H1 (cell line): Measurements from ENCODE around the gene PKM. TPM values are rescaled to one million over a fixed set of nuclear protein-coding genes. Genes with fewer than 3 reads are reported as not detected.

Experiments used
- CTCF ChIA-PET: fragments of 300-600 bp; sonication (Branson Sonifier 250); formaldehyde crosslinking; loops from one replicate; lab custom pipeline; 2021; ENCODE audit not compliant: partially characterized antibody; lab: Charles Lee
- POLR2A ChIA-PET: fragments of 300-600 bp; sonication (Branson Sonifier 250); formaldehyde crosslinking; loops from one replicate; lab custom pipeline; 2021; ENCODE audit warnings: inconsistent platforms; ENCODE audit not compliant: partially characterized antibody; lab: Charles Lee
- DNase-seq, 2 experiments: peaks; one replicate each; pipeline versions ENCODE4 v3.0.0 to v3.0.0-alpha.2; 2010 to 2022; ENCODE audit warnings: low spot score in 2 of 2, low read depth in 1 of 2, mixed read lengths in 1 of 2
- FAIRE-seq: peaks from 2 replicates; lab custom pipeline; 2011; peaks lifted over from hg19 to GRCh38; lab: Jason Lieb, UNC
- H2AFZ ChIP-seq: 2 replicates; pipeline ENCODE4 v1.8.1; 2012; ENCODE audit warnings: low read length, inconsistent platforms
- H2AK5ac ChIP-seq: 2 replicates; pipeline ENCODE4 v1.6.1; 2013; ENCODE audit warnings: low read depth, low read length
- H2BK120ac ChIP-seq: replicated peaks from 2 replicates; pipeline ENCODE3; 2013; ENCODE audit warnings: low read depth, low read length, inconsistent platforms
- H2BK12ac ChIP-seq: 2 replicates; pipeline ENCODE4 v1.6.1; 2013; ENCODE audit warnings: low read depth, low read length
- H2BK15ac ChIP-seq: 2 replicates; pipeline ENCODE4 v1.6.1; 2013; ENCODE audit warnings: low read length
- H2BK20ac ChIP-seq: 2 replicates; pipeline ENCODE4 v1.6.1; 2013; ENCODE audit warnings: low read length
- H2BK5ac ChIP-seq: 2 replicates; pipeline ENCODE4 v1.6.1; 2013; ENCODE audit warnings: low read depth, low read length
- H3K14ac ChIP-seq: 2 replicates; pipeline ENCODE4 v1.6.1; 2013; ENCODE audit warnings: inconsistent platforms; ENCODE audit not compliant: insufficient read length
- H3K18ac ChIP-seq: 2 replicates; pipeline ENCODE4 v1.6.1; 2013; ENCODE audit warnings: low read length; ENCODE audit errors: extremely low read depth
- H3K23ac ChIP-seq: 2 replicates; pipeline ENCODE4 v1.6.1; 2013; ENCODE audit warnings: inconsistent platforms; ENCODE audit not compliant: insufficient read length
- H3K23me2 ChIP-seq: 2 replicates; pipeline ENCODE4 v1.6.1; 2013; ENCODE audit warnings: low read depth, low read length
- H3K27ac ChIP-seq: 2 replicates; pipeline ENCODE4 v1.6.1; 2011; ENCODE audit warnings: low read depth, low read length, inconsistent platforms
- H3K27me3 ChIP-seq, 4 experiments: replicated peaks in 1 of 4; 1 replicate in 1 of 4; 2 replicates in 3 of 4; pipeline versions ENCODE4 v1.6.1 to v1.8.1; 2011 to 2013; ENCODE audit warnings: low read length in 3 of 4, mild to moderate bottlenecking in 3 of 4, inconsistent platforms in 2 of 4, mixed read lengths in 2 of 4, moderate library complexity in 1 of 4; ENCODE audit not compliant: control insufficient read depth in 3 of 4, insufficient read depth in 3 of 4; ENCODE audit errors: extremely low read depth in 1 of 4
- H3K36me3 ChIP-seq, 4 experiments: 2 replicates each; pipeline versions ENCODE4 v1.6.1 to v1.8.1; 2011 to 2013; ENCODE audit warnings: mild to moderate bottlenecking in 4 of 4, low read length in 3 of 4, moderate library complexity in 2 of 4, control low read depth in 1 of 4, inconsistent platforms in 1 of 4; ENCODE audit not compliant: insufficient read depth in 4 of 4, control insufficient read depth in 2 of 4
- H3K4ac ChIP-seq: replicated peaks from 2 replicates; pipeline ENCODE3; 2013; ENCODE audit warnings: low read length, low read depth, mixed read lengths, inconsistent platforms; ENCODE audit not compliant: insufficient read length
- H3K4me1 ChIP-seq, 4 experiments: replicated peaks in 1 of 4; 1 replicate in 1 of 4; 2 replicates in 3 of 4; pipeline versions ENCODE4 v1.6.1 to v1.8.1; 2011 to 2013; ENCODE audit warnings: low read length in 3 of 4, inconsistent platforms in 2 of 4, mixed read lengths in 1 of 4; ENCODE audit not compliant: insufficient read depth in 4 of 4, control insufficient read depth in 3 of 4
- H3K4me2 ChIP-seq, 2 experiments: 2 replicates each; pipeline versions ENCODE4 v1.6.1 to v1.8.1; 2011 to 2013; ENCODE audit warnings: low read depth in 2 of 2, low read length in 2 of 2, control low read depth in 1 of 2, inconsistent platforms in 1 of 2, mild to moderate bottlenecking in 1 of 2; ENCODE audit not compliant: insufficient read depth in 1 of 2
- H3K4me3 ChIP-seq, 4 experiments: fragments of 200-600, 300-600 bp in 1 of 4; sonication (generic), shearing (Covaris generic), sonication (Bioruptor Twin) in 1 of 4; 2 replicates each; pipeline versions ENCODE4 v1.5.1 to v1.8.1; 2011 to 2016; ENCODE audit warnings: low read length in 4 of 4, low read depth in 3 of 4, control low read depth in 2 of 4, inconsistent platforms in 2 of 4, mild to moderate bottlenecking in 2 of 4, mixed read lengths in 1 of 4, moderate library complexity in 1 of 4; ENCODE audit not compliant: insufficient read depth in 2 of 4; ENCODE audit errors: extremely low read depth in 1 of 4
- H3K56ac ChIP-seq: replicated peaks from 2 replicates; pipeline ENCODE3; 2013; ENCODE audit warnings: low read depth, mild to moderate bottlenecking, mixed read lengths, low read length, inconsistent platforms; ENCODE audit not compliant: insufficient read length
- H3K79me1 ChIP-seq: 2 replicates; pipeline ENCODE4 v1.6.1; 2013; ENCODE audit warnings: low read depth, low read length, control low read depth
- H3K79me2 ChIP-seq, 2 experiments: 2 replicates each; pipeline versions ENCODE4 v1.6.1 to v1.8.1; 2012 to 2013; ENCODE audit warnings: low read length in 2 of 2, mild to moderate bottlenecking in 2 of 2, inconsistent platforms in 1 of 2; ENCODE audit not compliant: insufficient read depth in 2 of 2, control insufficient read depth in 1 of 2
- H3K9ac ChIP-seq, 4 experiments: replicated peaks in 1 of 4; 1 replicate in 1 of 4; 2 replicates in 3 of 4; pipeline versions ENCODE4 v1.6.1 to v1.8.1; 2011 to 2013; ENCODE audit warnings: low read depth in 3 of 4, low read length in 3 of 4, control low read depth in 2 of 4, mild to moderate bottlenecking in 2 of 4, moderate library complexity in 2 of 4, inconsistent platforms in 1 of 4; ENCODE audit errors: extremely low read depth in 1 of 4
- H3K9me3 ChIP-seq, 2 experiments: 2 replicates each; pipeline versions ENCODE4 v1.6.1 to v1.8.1; 2012 to 2013; ENCODE audit warnings: mild to moderate bottlenecking in 2 of 2, moderate library complexity in 2 of 2, control low read depth in 1 of 2, inconsistent platforms in 1 of 2, low read depth in 1 of 2, low read length in 1 of 2, mixed read lengths in 1 of 2; ENCODE audit not compliant: insufficient read depth in 2 of 2
- H4K20me1 ChIP-seq, 2 experiments: replicated peaks in 1 of 2; 2 replicates each; pipeline versions ENCODE3 to v1.8.1; 2011 to 2013; ENCODE audit warnings: inconsistent platforms in 2 of 2, low read length in 2 of 2, mild to moderate bottlenecking in 1 of 2; ENCODE audit not compliant: insufficient read depth in 2 of 2, control insufficient read depth in 1 of 2
- H4K5ac ChIP-seq: 2 replicates; pipeline ENCODE4 v1.6.1; 2013; ENCODE audit warnings: low read length, low read depth, mixed read lengths, inconsistent platforms; ENCODE audit not compliant: insufficient read length
- H4K8ac ChIP-seq: 2 replicates; pipeline ENCODE4 v1.8.0; 2013; ENCODE audit warnings: mild to moderate bottlenecking, moderate library complexity, low read length, inconsistent platforms; ENCODE audit not compliant: insufficient read depth; ENCODE audit errors: extremely low read depth
- H4K91ac ChIP-seq: replicated peaks from 2 replicates; pipeline ENCODE3; 2013; ENCODE audit warnings: low read length, mixed read lengths, inconsistent platforms; ENCODE audit not compliant: insufficient read length
- CEBPB ChIP-seq: IDR thresholded peaks from 2 replicates; pipeline ENCODE4 v1.6.1; 2012; ENCODE audit warnings: low read depth, low read length
- CHD2 ChIP-seq: IDR thresholded peaks from 2 replicates; pipeline ENCODE4 v1.6.1; 2012; ENCODE audit warnings: low read length, improper control_type of control experiment
- HDAC2 ChIP-seq, 2 experiments: fragments of 300-600 bp in 1 of 2; sonication (generic) in 1 of 2; IDR thresholded peaks; 2 replicates each; pipeline ENCODE4 v1.6.1; 2011 to 2012; ENCODE audit warnings: low read depth in 2 of 2, low read length in 2 of 2, mild to moderate bottlenecking in 2 of 2, moderate library complexity in 2 of 2, borderline replicate concordance in 1 of 2, inconsistent platforms in 1 of 2
- PHF8 ChIP-seq: fragments of 200-600 bp; sonication (generic); conservative IDR thresholded peaks from 2 replicates; pipeline ENCODE4 v1.7.1; 2012; ENCODE audit warnings: low read depth, mild to moderate bottlenecking, inconsistent platforms, low read length, moderate library complexity
- RFX5 ChIP-seq: IDR thresholded peaks from 2 replicates; pipeline ENCODE4 v1.6.1; 2011; ENCODE audit warnings: low read depth, low read length, improper control_type of control experiment, borderline replicate concordance
- SIN3A ChIP-seq, 2 experiments: IDR thresholded peaks in 1 of 2; conservative IDR thresholded peaks in 1 of 2; 2 replicates each; pipeline ENCODE4 v1.6.1; 2011 to 2012; ENCODE audit warnings: low read length in 2 of 2, improper control_type of control experiment in 1 of 2, low read depth in 1 of 2, mild to moderate bottlenecking in 1 of 2
- TAF1 ChIP-seq: IDR thresholded peaks from 2 replicates; pipeline ENCODE4 v1.6.1; 2011; ENCODE audit warnings: mild to moderate bottlenecking, low read depth, low read length
- TCF12 ChIP-seq: IDR thresholded peaks from 2 replicates; pipeline ENCODE4 v1.6.1; 2011; ENCODE audit warnings: low read depth, mild to moderate bottlenecking, low read length
- YY1 ChIP-seq: IDR thresholded peaks from 2 replicates; pipeline ENCODE4 v1.6.1; 2011; ENCODE audit warnings: low read depth, mild to moderate bottlenecking, low read length
- WGBS, 2 experiments: shearing (Covaris generic) in 1 of 2; methylation state at CpG; one replicate each; pipeline versions ENCODE4 v1.1.6 to v1.1.7; 2013 to 2015; ENCODE audit warnings: low lambda C conversion rate in 2 of 2, mixed read lengths in 2 of 2, inconsistent platforms in 1 of 2, low coverage in 1 of 2, missing lambda C conversion rate in 1 of 2; ENCODE audit not compliant: insufficient replicate concordance in 2 of 2, insufficient coverage in 1 of 2, insufficient read length in 1 of 2; ENCODE audit errors: extremely low coverage in 1 of 2, missing lambda C conversion rate in 1 of 2; 5-methylcytosine and 5-hydroxymethylcytosine counted together
- polyA plus RNA-seq, 7 experiments: library from polyadenylated mRNA; depleted of rRNA in 3 of 7; stranded (reverse) in 5 of 7; unstranded in 2 of 7; fragments of >200 nt in 5 of 7; fragments of 200-250 nt in 2 of 7; gene quantifications; 1 replicate in 5 of 7; 2 replicates in 1 of 7; 4 replicates in 1 of 7; pipeline versions ENCODE4 v1.2.1 to v1.2.3, GENCODE V29; 2011 to 2013; ENCODE audit warnings: missing spikeins in 2 of 7, mixed read lengths in 2 of 7
- total RNA-seq: library from RNA; stranded (reverse); fragmentation: NEBNext Ultra II Directional; extraction: Animal tissue kit (Norgen Biotek cat#: 25700); gene quantifications from 2 replicates; pipeline ENCODE4 v1.2.1, GENCODE V29; 2021
- TF ChIP-seq, protein P1 (sequence below): IDR thresholded peaks from 2 replicates; pipeline ENCODE4 v1.6.1; 2011; ENCODE audit warnings: low read depth, mild to moderate bottlenecking, low read length; ENCODE audit not compliant: insufficient read depth
- TF ChIP-seq, protein P2 (sequence below): IDR thresholded peaks from 2 replicates; pipeline ENCODE4 v1.6.1; 2012; ENCODE audit warnings: low read length, inconsistent platforms

The PKM gene
- total and polyA plus RNA-seq, 2 of the 8 experiments (the other 6 are each of a cell fraction or from before 2014, with no cell fraction given): 780 to 856 TPM

DNA sequence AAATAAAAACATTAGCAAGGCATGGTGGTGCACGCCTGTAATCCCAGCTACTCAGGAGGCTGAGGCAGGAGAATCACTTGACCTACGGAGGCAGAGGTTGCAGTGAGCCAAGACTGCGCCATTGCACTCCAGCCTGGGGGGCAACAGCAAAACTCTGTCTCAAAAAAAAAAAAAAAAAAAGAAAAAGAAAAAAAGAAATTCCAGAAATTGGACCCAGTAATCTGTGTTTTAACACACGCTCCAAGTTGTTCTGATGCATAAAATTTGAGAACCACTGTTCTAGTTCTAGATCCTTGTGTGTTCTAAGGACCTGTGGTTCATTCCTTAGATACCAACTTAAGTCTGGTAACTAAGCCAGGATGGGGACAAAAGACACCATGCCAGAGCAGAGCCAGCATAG is 38.7 kb upstream of the PKM start:
- peaks cover 0 to 5% (median 3%) of the 10 kb centered on the region in 4 experiments; a peak in 4 of 7 replicates for H3K4me1 ChIP-seq
- CTCF ChIA-PET: interaction anchor here (1.3 to 1.5 kb wide), 2 partner anchors 17 to 43 kb away, joined by 4 to 5 read pairs; no protein-coding TSS in a partner anchor
- no peak overlapping the region for H3K56ac ChIP-seq
- no peak overlapping the region for H2AFZ ChIP-seq
- no peak overlapping the region for H2BK5ac ChIP-seq
- H4K20me1 ChIP-seq: peaks cover 0 to 2% of the 10 kb centered on the region in 2 experiments
- FAIRE-seq (no peak), DNase-seq (no peak)
- no peak overlapping the region for H2BK15ac ChIP-seq
- peaks cover 4% of the 10 kb centered on the region for H3K23me2 ChIP-seq
- H3K23ac ChIP-seq: no peak overlapping the region
- H3K9ac ChIP-seq: no peak overlapping the region
- no peak overlapping the region for H3K4me2 ChIP-seq
- H3K9me3 ChIP-seq: no peaks in the 10 kb centered on the region
- no peak overlapping the region for H4K8ac ChIP-seq
- no peak overlapping the region for H4K5ac ChIP-seq
- no peak overlapping the region for H3K27ac ChIP-seq
- no peaks in the 10 kb centered on the region for H3K79me1 ChIP-seq
- H3K27me3 ChIP-seq: peaks cover 0 to 2% (median 0%) of the 10 kb centered on the region in 4 experiments; a peak in 1 of 7 replicates
- peaks cover 0 to 11% of the 10 kb centered on the region in 2 experiments; a peak in 1 of 4 replicates for H3K79me2 ChIP-seq
- no peak overlapping the region for H3K4me3 ChIP-seq
- H2AK5ac ChIP-seq: no peak overlapping the region
- H2BK120ac ChIP-seq: no peak overlapping the region
- WGBS, 2 experiments: 87% methylated on average over 4 of the region's 4 CpGs; no CpG with 5 or more reads in 1 of the 2 experiments
- H2BK12ac ChIP-seq: no peak overlapping the region
- peaks cover 15 to 31% (median 27%) of the 10 kb centered on the region in 4 experiments; a peak in 7 of 8 replicates for H3K36me3 ChIP-seq
- H4K91ac ChIP-seq: no peak overlapping the region
- no peak overlapping the region for H3K14ac ChIP-seq
- no peak overlapping the region for H3K18ac ChIP-seq
- no peak overlapping the region for H2BK20ac ChIP-seq
- POLR2A ChIA-PET: no interaction called here
- no peak overlapping the region for H3K4ac ChIP-seq
- TF ChIP-seq CHD2: no peak
- no peak for TF ChIP-seq RFX5
- no peak for TF ChIP-seq TCF12
- TF ChIP-seq HDAC2 (IDR thresholded peaks at IDR 0.05; ENCODE audit: borderline replicate concordance in 1 of 2, low read depth in 2 of 2, low read length in 2 of 2): no peak
- TF ChIP-seq YY1: no peak
- TF ChIP-seq, protein P1, sequence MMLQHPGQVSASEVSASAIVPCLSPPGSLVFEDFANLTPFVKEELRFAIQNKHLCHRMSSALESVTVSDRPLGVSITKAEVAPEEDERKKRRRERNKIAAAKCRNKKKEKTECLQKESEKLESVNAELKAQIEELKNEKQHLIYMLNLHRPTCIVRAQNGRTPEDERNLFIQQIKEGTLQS: no peak
- TF ChIP-seq, protein P2, sequence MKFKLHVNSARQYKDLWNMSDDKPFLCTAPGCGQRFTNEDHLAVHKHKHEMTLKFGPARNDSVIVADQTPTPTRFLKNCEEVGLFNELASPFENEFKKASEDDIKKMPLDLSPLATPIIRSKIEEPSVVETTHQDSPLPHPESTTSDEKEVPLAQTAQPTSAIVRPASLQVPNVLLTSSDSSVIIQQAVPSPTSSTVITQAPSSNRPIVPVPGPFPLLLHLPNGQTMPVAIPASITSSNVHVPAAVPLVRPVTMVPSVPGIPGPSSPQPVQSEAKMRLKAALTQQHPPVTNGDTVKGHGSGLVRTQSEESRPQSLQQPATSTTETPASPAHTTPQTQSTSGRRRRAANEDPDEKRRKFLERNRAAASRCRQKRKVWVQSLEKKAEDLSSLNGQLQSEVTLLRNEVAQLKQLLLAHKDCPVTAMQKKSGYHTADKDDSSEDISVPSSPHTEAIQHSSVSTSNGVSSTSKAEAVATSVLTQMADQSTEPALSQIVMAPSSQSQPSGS: no peak
- no peak for TF ChIP-seq CEBPB
- no peak for TF ChIP-seq SIN3A (conservative IDR thresholded peaks at IDR 0.05 in 1 of 2, IDR thresholded peaks at IDR 0.05 in 1 of 2; ENCODE audit: low read depth in 1 of 2, low read length in 2 of 2)
- no peak for TF ChIP-seq TAF1
- no peak for TF ChIP-seq PHF8
